Pons (tissue), 1 donor: Measurements from ENCODE around the gene ADAMTSL4.
"Not testable (repeated sequence)": the region's sequence is repeated elsewhere in the genome, so short reads cannot be mapped to it uniquely, and the experiment has no call there.

Experiments
- DNase-seq: peaks from one replicate; pipeline ENCODE4 v3.0.0-alpha.2; 2016; ENCODE audit warnings: low spot score

The ADAMTSL4 gene

DNA sequence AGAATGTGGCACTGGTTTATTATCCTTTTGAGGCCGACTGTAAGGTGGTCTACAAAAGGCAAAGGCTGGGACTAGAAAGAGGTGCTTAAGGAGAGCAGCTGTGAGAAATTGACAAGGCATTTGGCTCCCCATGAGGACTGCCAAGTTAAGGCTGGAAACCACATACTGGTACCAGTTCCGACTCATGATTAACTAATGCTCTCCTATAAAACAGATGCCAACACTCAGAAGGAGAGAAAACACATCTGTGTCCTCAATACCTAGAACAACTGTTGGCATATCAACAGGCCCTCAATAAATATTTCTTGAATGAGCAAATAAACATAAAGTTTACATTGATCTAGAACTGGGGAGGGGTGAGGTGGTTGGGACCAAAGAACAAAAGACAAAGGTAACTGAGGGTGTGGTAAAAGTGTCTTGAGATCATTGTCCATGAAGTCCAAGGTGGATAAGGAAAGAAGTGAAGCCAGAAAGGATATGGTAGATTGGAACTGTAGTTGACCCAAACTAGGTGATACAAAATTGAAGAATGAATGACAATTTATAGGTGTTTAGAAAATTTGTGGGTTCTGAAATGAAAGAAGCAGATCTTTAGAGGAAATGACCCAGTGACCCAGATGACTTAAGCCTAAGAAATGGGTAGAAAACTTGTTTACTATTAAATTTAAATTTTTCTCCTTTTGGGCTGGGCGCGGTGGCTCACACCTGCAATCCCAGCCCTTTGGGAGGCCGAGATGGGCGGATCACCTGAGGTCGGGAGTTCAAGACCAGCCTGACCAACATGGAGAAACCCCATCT, 47.1 kb downstream of the ADAMTSL4 start:
- DNase-seq = no peak

- DNase-seq = no peak
Observed at GRCh38 chr1:150596976-150597375, 47.8 kb downstream of the ADAMTSL4 start.

GRCh38 chr1:150598346-150598745, 49.1 kb downstream of the ADAMTSL4 start:
- DNase-seq = not testable (repeated sequence)

- no peak for DNase-seq
Observed at GRCh38 chr1:150601540-150601939, 52.3 kb downstream of the ADAMTSL4 start.

DNA sequence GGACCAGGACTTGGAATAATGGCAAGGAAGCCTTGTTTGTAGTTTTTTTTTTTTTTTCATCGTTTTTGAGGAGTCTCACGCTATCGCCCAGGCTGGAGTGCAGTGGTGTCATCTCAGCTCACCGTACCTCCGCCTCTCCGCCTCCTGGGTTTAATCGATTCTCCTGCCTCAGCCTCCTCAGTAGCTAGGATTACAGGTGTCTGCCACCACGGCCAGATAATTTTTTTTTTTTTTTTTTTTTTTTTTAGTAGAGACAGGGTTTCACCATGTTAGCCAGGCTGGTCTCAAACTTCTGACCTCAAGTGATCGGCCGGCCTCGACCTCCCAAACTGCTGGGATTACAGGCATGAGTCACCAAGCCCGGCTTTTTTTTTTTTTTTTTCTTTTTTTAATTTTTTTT, 53.2 kb downstream of the ADAMTSL4 start:
- DNase-seq = not testable (repeated sequence)

DNA sequence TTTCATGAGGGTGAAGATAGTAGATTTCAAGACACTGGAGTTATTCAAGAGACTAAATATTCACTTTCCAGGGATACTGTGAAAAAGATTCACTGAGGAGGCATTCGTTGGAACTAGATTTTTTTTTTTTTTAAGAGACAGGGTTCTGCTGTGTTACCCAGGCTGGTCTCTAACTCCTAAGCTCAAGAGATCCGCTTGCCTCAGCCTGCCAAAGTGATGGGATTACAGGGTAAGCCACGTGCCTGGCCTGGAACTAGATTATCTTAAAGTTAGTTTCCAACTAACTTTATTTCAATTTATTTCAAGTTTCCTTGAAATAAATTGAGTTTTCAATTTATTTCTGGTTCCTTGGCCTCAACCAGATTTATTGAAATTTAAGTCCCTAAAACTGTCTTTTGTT, 54.5 kb downstream of the ADAMTSL4 start:
- no peak for DNase-seq

GRCh38 chr1:150604226-150604588, 55.0 kb downstream of the ADAMTSL4 start:
- DNase-seq = no peak

DNA sequence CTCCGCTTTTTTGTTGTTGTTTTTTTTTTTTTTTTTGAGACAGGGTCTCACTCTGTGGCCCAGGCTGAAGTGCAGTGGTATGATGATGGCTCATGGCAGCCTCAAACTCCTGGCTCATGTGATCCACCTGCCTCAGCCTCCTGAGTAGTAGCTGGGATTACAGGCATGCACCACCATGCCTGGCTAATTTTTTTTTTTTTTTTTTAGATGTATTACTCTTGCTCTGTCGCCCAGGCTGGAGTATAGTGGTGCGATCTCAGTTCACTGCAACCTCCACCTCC, 56.2 kb downstream of the ADAMTSL4 start:
- DNase-seq = not testable (repeated sequence)

GRCh38 chr1:150606463-150607142, 57.4 kb downstream of the ADAMTSL4 start:
- DNase-seq = no peak

DNA sequence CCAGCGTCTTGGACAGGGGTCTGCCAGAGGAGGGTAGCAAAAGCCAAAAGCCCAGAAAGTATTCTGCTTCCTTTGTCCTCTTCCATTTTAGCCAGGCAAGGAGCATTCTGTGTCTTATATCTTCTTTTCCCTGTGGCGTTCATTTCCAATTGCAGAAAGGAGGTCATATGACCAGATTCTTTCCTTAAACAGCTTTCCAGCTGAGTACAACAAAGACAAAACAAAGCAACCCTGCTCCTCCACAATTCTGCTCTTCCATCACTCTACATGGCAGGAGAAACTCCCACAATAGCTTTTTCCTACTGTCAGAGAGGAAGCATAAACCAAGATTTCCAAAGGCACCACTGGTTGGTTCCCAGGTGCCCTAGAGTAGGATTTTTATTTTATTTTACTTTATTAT, 60.5 kb downstream of the ADAMTSL4 start:
- DNase-seq = no peak
